ENCODE measurements around the gene CPVL.
A peak's percentile ranks its signal among the peaks of the same experiment; 100 is the strongest.

DNA sequence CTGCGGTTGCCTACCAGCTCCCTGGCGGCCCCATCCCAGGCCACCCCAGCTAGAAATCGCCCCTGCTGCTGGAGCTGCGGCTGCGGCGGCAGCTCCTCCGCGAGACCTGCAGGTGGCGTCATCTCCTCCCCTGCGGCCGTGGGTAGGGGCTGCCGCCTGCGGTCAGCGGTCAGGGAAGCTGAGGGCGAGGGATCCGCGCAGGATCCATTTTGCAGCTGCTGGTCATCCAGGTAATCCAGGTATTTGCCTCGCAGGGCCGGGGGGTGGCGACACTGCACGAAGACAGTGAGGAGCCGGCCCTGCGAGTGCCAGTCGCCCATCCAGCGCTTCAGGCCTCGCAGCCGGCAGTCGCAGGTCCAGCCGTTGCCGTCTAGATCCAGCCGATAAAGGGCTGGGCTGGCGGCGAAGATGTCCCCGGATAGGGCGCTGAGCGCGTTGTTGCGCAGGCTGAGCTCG, 189.7 kb downstream of the CPVL start:
- TF ChIP-seq, protein P1, sequence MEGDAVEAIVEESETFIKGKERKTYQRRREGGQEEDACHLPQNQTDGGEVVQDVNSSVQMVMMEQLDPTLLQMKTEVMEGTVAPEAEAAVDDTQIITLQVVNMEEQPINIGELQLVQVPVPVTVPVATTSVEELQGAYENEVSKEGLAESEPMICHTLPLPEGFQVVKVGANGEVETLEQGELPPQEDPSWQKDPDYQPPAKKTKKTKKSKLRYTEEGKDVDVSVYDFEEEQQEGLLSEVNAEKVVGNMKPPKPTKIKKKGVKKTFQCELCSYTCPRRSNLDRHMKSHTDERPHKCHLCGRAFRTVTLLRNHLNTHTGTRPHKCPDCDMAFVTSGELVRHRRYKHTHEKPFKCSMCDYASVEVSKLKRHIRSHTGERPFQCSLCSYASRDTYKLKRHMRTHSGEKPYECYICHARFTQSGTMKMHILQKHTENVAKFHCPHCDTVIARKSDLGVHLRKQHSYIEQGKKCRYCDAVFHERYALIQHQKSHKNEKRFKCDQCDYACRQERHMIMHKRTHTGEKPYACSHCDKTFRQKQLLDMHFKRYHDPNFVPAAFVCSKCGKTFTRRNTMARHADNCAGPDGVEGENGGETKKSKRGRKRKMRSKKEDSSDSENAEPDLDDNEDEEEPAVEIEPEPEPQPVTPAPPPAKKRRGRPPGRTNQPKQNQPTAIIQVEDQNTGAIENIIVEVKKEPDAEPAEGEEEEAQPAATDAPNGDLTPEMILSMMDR (IDR thresholded peaks at IDR 0.05) = peak; percentile 34 to 60 (median 38)
- TF ChIP-seq POLR2A (IDR thresholded peaks at IDR 0.05) = no peak
